HG03565 (cell line): ENCODE results near the gene PLXNA2.

ENCODE experiments used
- ATAC-seq: cut with Tn5 transposase; IDR thresholded peaks from one replicate; pipeline ENCODE4 v1.9.1; 2021; ENCODE audit warnings: mild to moderate bottlenecking, moderate library complexity; ENCODE audit not compliant: unreplicated experiment

Gene PLXNA2

GRCh38 chr1:208166340-208167138, 77.6 kb downstream of the PLXNA2 start:
- no peak for ATAC-seq

GRCh38 chr1:208165659-208166058, 78.5 kb downstream of the PLXNA2 start:
- no peak for ATAC-seq

- ATAC-seq = no peak
Measured at GRCh38 chr1:208164609-208165008, 79.6 kb downstream of the PLXNA2 start.

- no peak for ATAC-seq
Measured at GRCh38 chr1:208163539-208163938, 80.6 kb downstream of the PLXNA2 start.

GRCh38 chr1:208162903-208163302, 81.3 kb downstream of the PLXNA2 start:
- ATAC-seq = no peak

- ATAC-seq = no peak
Measured at GRCh38 chr1:208161656-208162375, 82.4 kb downstream of the PLXNA2 start.

GRCh38 chr1:208161005-208161404, 83.2 kb downstream of the PLXNA2 start:
- no peak for ATAC-seq

GRCh38 chr1:208160259-208160819, 83.8 kb downstream of the PLXNA2 start:
- ATAC-seq = no peak

GRCh38 chr1:208159555-208160258, 84.5 kb downstream of the PLXNA2 start:
- no peak for ATAC-seq

GRCh38 chr1:208158640-208159554, 85.3 kb downstream of the PLXNA2 start:
- no peak for ATAC-seq

GRCh38 chr1:208157769-208158168, 86.4 kb downstream of the PLXNA2 start:
- ATAC-seq = no peak

- ATAC-seq = no peak
Measured at GRCh38 chr1:208156741-208157140, 87.4 kb downstream of the PLXNA2 start.

GRCh38 chr1:208156310-208156709, 87.9 kb downstream of the PLXNA2 start:
- ATAC-seq = no peak

GRCh38 chr1:208154679-208155642, 89.2 kb downstream of the PLXNA2 start:
- ATAC-seq = no peak

- no peak for ATAC-seq
Measured at GRCh38 chr1:208154040-208154439, 90.1 kb downstream of the PLXNA2 start.

GRCh38 chr1:208153386-208153785, 90.8 kb downstream of the PLXNA2 start:
- ATAC-seq = no peak

- ATAC-seq = no peak
Measured at GRCh38 chr1:208151728-208152598, 92.2 kb downstream of the PLXNA2 start.

GRCh38 chr1:208150833-208151458, 93.2 kb downstream of the PLXNA2 start:
- no peak for ATAC-seq
